NB4 (cell line): ENCODE measurements around the gene TMEM39A.

Source experiments
- DNase-seq: peaks from one replicate; pipeline ENCODE4 v3.0.0; 2010; ENCODE audit warnings: low read depth
- H3K4me3 ChIP-seq: one replicate; pipeline ENCODE4 v1.5.1; 2011; ENCODE audit warnings: mild to moderate bottlenecking, low read depth, low read length, moderate library complexity
- CTCF ChIP-seq: IDR thresholded peaks from one replicate; pipeline ENCODE4 v1.5.1; 2012; ENCODE audit warnings: low read depth, low read length
- MAX ChIP-seq: IDR thresholded peaks from 2 replicates; pipeline ENCODE4 v1.6.1; 2011; ENCODE audit warnings: low read depth, low read length
- MYC ChIP-seq: IDR thresholded peaks from 2 replicates; pipeline ENCODE4 v1.6.1; 2011; ENCODE audit warnings: low read depth, low read length
- POLR2A ChIP-seq: IDR thresholded peaks from 2 replicates; pipeline ENCODE4 v1.6.1; 2011; ENCODE audit warnings: mild to moderate bottlenecking; ENCODE audit not compliant: insufficient read length; ENCODE audit errors: extremely low read depth

The TMEM39A gene

GRCh38 chr3:119395923-119396358 is 67.5 kb downstream of the TMEM39A start:
- H3K4me3 ChIP-seq: no peak overlapping the region
- DNase-seq: no peak
- TF ChIP-seq CTCF (no peak), MYC (no peak), MAX (no peak)

GRCh38 chr3:119388577-119388976 is 74.8 kb downstream of the TMEM39A start:
- TF ChIP-seq CTCF: no peak
- no peak for TF ChIP-seq POLR2A
- DNase-seq: no peak

GRCh38 chr3:119382134-119382533 is 81.3 kb downstream of the TMEM39A start:
- TF ChIP-seq POLR2A (no peak), MYC (no peak), CTCF (no peak), MAX (no peak)
- no peak overlapping the region for H3K4me3 ChIP-seq
- DNase-seq: no peak

More at GRCh38 chr3:119388577-119388976, 74.8 kb downstream of the TMEM39A start:
- H3K4me3 ChIP-seq: no peak overlapping the region

GRCh38 chr3:119380697-119381096 is 82.7 kb downstream of the TMEM39A start:
- no peak for TF ChIP-seq POLR2A
- TF ChIP-seq MYC: no peak
- TF ChIP-seq MAX: no peak
- TF ChIP-seq CTCF: no peak
- H3K4me3 ChIP-seq: no peak overlapping the region
- DNase-seq: no peak
